ENCODE results near the gene CHRND.

CHRND gene

GRCh38 chr2:232537079-232537478 lies 11.1 kb downstream of the CHRND start:
- Histone ChIP-seq H3K4me3 (ENCODE audit: low read depth in 1 of 2, low read length in 2 of 2) (no peak overlapping the region), H3K9me3 (ENCODE audit: control insufficient read depth in 1 of 2, low read length in 2 of 2) (peaks cover 3 to 7% of the 10 kb centered on the region in 2 donors), H3K4me1 (ENCODE audit: control insufficient read depth in 1 of 2, insufficient read depth in 2 of 2, low read length in 2 of 2) (no peaks in the 10 kb centered on the region), H3K36me3 (ENCODE audit: control insufficient read depth in 1 of 2, insufficient read depth in 2 of 2, low read length in 2 of 2) (no peaks in the 10 kb centered on the region), H3K27me3 (ENCODE audit: control insufficient read depth in 1 of 2, insufficient read depth in 2 of 2, low read length in 2 of 2) (peaks cover 0 to 5% of the 10 kb centered on the region in 2 donors), H3K27ac (ENCODE audit: low read depth, low read length) (no peak overlapping the region), H3K9ac (ENCODE audit: low read depth in 1 of 2, low read length in 2 of 2) (no peak overlapping the region)

- Histone ChIP-seq H3K9ac (ENCODE audit: low read depth in 1 of 2, low read length in 2 of 2) (no peak overlapping the region), H3K27me3 (ENCODE audit: control insufficient read depth in 1 of 2, insufficient read depth in 2 of 2, low read length in 2 of 2) (peaks cover 0 to 5% of the 10 kb centered on the region in 2 donors), H3K9me3 (ENCODE audit: control insufficient read depth in 1 of 2, low read length in 2 of 2) (peaks cover 3 to 7% of the 10 kb centered on the region in 2 donors), H3K4me3 (ENCODE audit: low read depth in 1 of 2, low read length in 2 of 2) (no peak overlapping the region), H3K27ac (ENCODE audit: low read depth, low read length) (no peak overlapping the region), H3K36me3 (ENCODE audit: control insufficient read depth in 1 of 2, insufficient read depth in 2 of 2, low read length in 2 of 2) (no peaks in the 10 kb centered on the region), H3K4me1 (ENCODE audit: control insufficient read depth in 1 of 2, insufficient read depth in 2 of 2, low read length in 2 of 2) (no peaks in the 10 kb centered on the region)
Observed at GRCh38 chr2:232537499-232537898, 11.5 kb downstream of the CHRND start.

- no peaks in the 10 kb centered on the region for H3K4me1 ChIP-seq (ENCODE audit: control insufficient read depth in 1 of 2, insufficient read depth in 2 of 2, low read length in 2 of 2)
- no peak overlapping the region for H3K9ac ChIP-seq (ENCODE audit: low read depth in 1 of 2, low read length in 2 of 2)
- no peak overlapping the region for H3K27ac ChIP-seq (ENCODE audit: low read depth, low read length)
- H3K9me3 ChIP-seq (ENCODE audit: control insufficient read depth in 1 of 2, low read length in 2 of 2): peaks cover 3 to 7% of the 10 kb centered on the region in 2 donors
- H3K36me3 ChIP-seq (ENCODE audit: control insufficient read depth in 1 of 2, insufficient read depth in 2 of 2, low read length in 2 of 2): no peaks in the 10 kb centered on the region
- H3K27me3 ChIP-seq (ENCODE audit: control insufficient read depth in 1 of 2, insufficient read depth in 2 of 2, low read length in 2 of 2): peaks cover 0 to 5% of the 10 kb centered on the region in 2 donors
- no peak overlapping the region for H3K4me3 ChIP-seq (ENCODE audit: low read depth in 1 of 2, low read length in 2 of 2)
Observed at GRCh38 chr2:232538671-232539070, 12.7 kb downstream of the CHRND start.

GRCh38 chr2:232539298-232540231 lies 13.6 kb downstream of the CHRND start, which contains the start of gene CHRNG:
TSS of gene CHRNG (plus strand) at chr2:232539692. CDS start at chr2:232539748, 56 bp downstream.
- no peaks in the 10 kb centered on the region for H3K36me3 ChIP-seq (ENCODE audit: control insufficient read depth in 1 of 2, insufficient read depth in 2 of 2, low read length in 2 of 2)
- H3K4me3 ChIP-seq (ENCODE audit: low read depth in 1 of 2, low read length in 2 of 2): no peak within 1 kb of the TSS
- H3K9me3 ChIP-seq (ENCODE audit: control insufficient read depth in 1 of 2, low read length in 2 of 2): peaks cover 3 to 7% of the 10 kb centered on the region in 2 donors
- no peaks in the 10 kb centered on the region for H3K4me1 ChIP-seq (ENCODE audit: control insufficient read depth in 1 of 2, insufficient read depth in 2 of 2, low read length in 2 of 2)
- no peak within 1 kb of the TSS for H3K27ac ChIP-seq (ENCODE audit: low read depth, low read length)
- H3K9ac ChIP-seq (ENCODE audit: low read depth in 1 of 2, low read length in 2 of 2): no peak within 1 kb of the TSS
- peaks cover 0 to 5% of the 10 kb centered on the region in 2 donors for H3K27me3 ChIP-seq (ENCODE audit: control insufficient read depth in 1 of 2, insufficient read depth in 2 of 2, low read length in 2 of 2)

- no peak overlapping the region for H3K4me3 ChIP-seq (ENCODE audit: low read depth in 1 of 2, low read length in 2 of 2)
- H3K36me3 ChIP-seq (ENCODE audit: control insufficient read depth in 1 of 2, insufficient read depth in 2 of 2, low read length in 2 of 2): no peaks in the 10 kb centered on the region
- no peak overlapping the region for H3K27ac ChIP-seq (ENCODE audit: low read depth, low read length)
- H3K9me3 ChIP-seq (ENCODE audit: control insufficient read depth in 1 of 2, low read length in 2 of 2): peaks cover 3 to 7% of the 10 kb centered on the region in 2 donors
- peaks cover 0 to 5% of the 10 kb centered on the region in 2 donors for H3K27me3 ChIP-seq (ENCODE audit: control insufficient read depth in 1 of 2, insufficient read depth in 2 of 2, low read length in 2 of 2)
- H3K9ac ChIP-seq (ENCODE audit: low read depth in 1 of 2, low read length in 2 of 2): no peak overlapping the region
- H3K4me1 ChIP-seq (ENCODE audit: control insufficient read depth in 1 of 2, insufficient read depth in 2 of 2, low read length in 2 of 2): no peaks in the 10 kb centered on the region
Observed at GRCh38 chr2:232540441-232541041, 14.6 kb downstream of the CHRND start.

GRCh38 chr2:232541195-232541960 lies 15.4 kb downstream of the CHRND start:
- H3K9ac ChIP-seq (ENCODE audit: low read depth in 1 of 2, low read length in 2 of 2): no peak overlapping the region
- H3K27me3 ChIP-seq (ENCODE audit: control insufficient read depth in 1 of 2, insufficient read depth in 2 of 2, low read length in 2 of 2): peaks cover 0 to 5% of the 10 kb centered on the region in 2 donors
- no peaks in the 10 kb centered on the region for H3K36me3 ChIP-seq (ENCODE audit: control insufficient read depth in 1 of 2, insufficient read depth in 2 of 2, low read length in 2 of 2)
- no peak overlapping the region for H3K4me3 ChIP-seq (ENCODE audit: low read depth in 1 of 2, low read length in 2 of 2)
- no peak overlapping the region for H3K27ac ChIP-seq (ENCODE audit: low read depth, low read length)
- peaks cover under 1 to 2% of the 10 kb centered on the region in 2 donors for H3K9me3 ChIP-seq (ENCODE audit: control insufficient read depth in 1 of 2, low read length in 2 of 2)
- no peaks in the 10 kb centered on the region for H3K4me1 ChIP-seq (ENCODE audit: control insufficient read depth in 1 of 2, insufficient read depth in 2 of 2, low read length in 2 of 2)

- no peak overlapping the region for H3K27ac ChIP-seq (ENCODE audit: low read depth, low read length)
- no peak overlapping the region for H3K4me3 ChIP-seq (ENCODE audit: low read depth in 1 of 2, low read length in 2 of 2)
- H3K4me1 ChIP-seq (ENCODE audit: control insufficient read depth in 1 of 2, insufficient read depth in 2 of 2, low read length in 2 of 2): no peaks in the 10 kb centered on the region
- H3K9me3 ChIP-seq (ENCODE audit: control insufficient read depth in 1 of 2, low read length in 2 of 2): no peaks in the 10 kb centered on the region
- H3K9ac ChIP-seq (ENCODE audit: low read depth in 1 of 2, low read length in 2 of 2): no peak overlapping the region
- peaks cover 0 to 5% of the 10 kb centered on the region in 2 donors for H3K27me3 ChIP-seq (ENCODE audit: control insufficient read depth in 1 of 2, insufficient read depth in 2 of 2, low read length in 2 of 2)
- peaks cover 0 to 7% of the 10 kb centered on the region in 2 donors for H3K36me3 ChIP-seq (ENCODE audit: control insufficient read depth in 1 of 2, insufficient read depth in 2 of 2, low read length in 2 of 2)
Observed at GRCh38 chr2:232541961-232542714, 16.2 kb downstream of the CHRND start.

- H3K4me1 ChIP-seq (ENCODE audit: control insufficient read depth in 1 of 2, insufficient read depth in 2 of 2, low read length in 2 of 2): no peaks in the 10 kb centered on the region
- H3K4me3 ChIP-seq (ENCODE audit: low read depth in 1 of 2, low read length in 2 of 2): no peak overlapping the region
- H3K9ac ChIP-seq (ENCODE audit: low read depth in 1 of 2, low read length in 2 of 2): no peak overlapping the region
- H3K9me3 ChIP-seq (ENCODE audit: control insufficient read depth in 1 of 2, low read length in 2 of 2): no peaks in the 10 kb centered on the region
- H3K36me3 ChIP-seq (ENCODE audit: control insufficient read depth in 1 of 2, insufficient read depth in 2 of 2, low read length in 2 of 2): peaks cover 5 to 7% of the 10 kb centered on the region in 2 donors
- no peak overlapping the region for H3K27ac ChIP-seq (ENCODE audit: low read depth, low read length)
- peaks cover 0 to 5% of the 10 kb centered on the region in 2 donors for H3K27me3 ChIP-seq (ENCODE audit: control insufficient read depth in 1 of 2, insufficient read depth in 2 of 2, low read length in 2 of 2)
Observed at GRCh38 chr2:232542715-232543467, 16.9 kb downstream of the CHRND start.

- no peak overlapping the region for H3K27ac ChIP-seq (ENCODE audit: low read depth, low read length)
- no peak overlapping the region for H3K4me3 ChIP-seq (ENCODE audit: low read depth in 1 of 2, low read length in 2 of 2)
- no peaks in the 10 kb centered on the region for H3K4me1 ChIP-seq (ENCODE audit: control insufficient read depth in 1 of 2, insufficient read depth in 2 of 2, low read length in 2 of 2)
- H3K9ac ChIP-seq (ENCODE audit: low read depth in 1 of 2, low read length in 2 of 2): no peak overlapping the region
- peaks cover 5 to 7% of the 10 kb centered on the region in 2 donors for H3K36me3 ChIP-seq (ENCODE audit: control insufficient read depth in 1 of 2, insufficient read depth in 2 of 2, low read length in 2 of 2)
- no peaks in the 10 kb centered on the region for H3K9me3 ChIP-seq (ENCODE audit: control insufficient read depth in 1 of 2, low read length in 2 of 2)
- peaks cover 0 to 5% of the 10 kb centered on the region in 2 donors for H3K27me3 ChIP-seq (ENCODE audit: control insufficient read depth in 1 of 2, insufficient read depth in 2 of 2, low read length in 2 of 2)
Observed at GRCh38 chr2:232543491-232543890, 17.5 kb downstream of the CHRND start.

All from duodenal mucosa (tissue), 2 donors.